GM19043 (cell line): ENCODE measurements around the gene L3MBTL4.
"Not testable (repeated sequence)": the region's sequence is repeated elsewhere in the genome, so short reads cannot be mapped to it uniquely, and the experiment has no call there.

ENCODE experiments used
- ATAC-seq: cut with Tn5 transposase; IDR thresholded peaks from one replicate; pipeline ENCODE4 v1.9.1; 2021; ENCODE audit warnings: low read depth; ENCODE audit not compliant: unreplicated experiment

L3MBTL4 gene

DNA sequence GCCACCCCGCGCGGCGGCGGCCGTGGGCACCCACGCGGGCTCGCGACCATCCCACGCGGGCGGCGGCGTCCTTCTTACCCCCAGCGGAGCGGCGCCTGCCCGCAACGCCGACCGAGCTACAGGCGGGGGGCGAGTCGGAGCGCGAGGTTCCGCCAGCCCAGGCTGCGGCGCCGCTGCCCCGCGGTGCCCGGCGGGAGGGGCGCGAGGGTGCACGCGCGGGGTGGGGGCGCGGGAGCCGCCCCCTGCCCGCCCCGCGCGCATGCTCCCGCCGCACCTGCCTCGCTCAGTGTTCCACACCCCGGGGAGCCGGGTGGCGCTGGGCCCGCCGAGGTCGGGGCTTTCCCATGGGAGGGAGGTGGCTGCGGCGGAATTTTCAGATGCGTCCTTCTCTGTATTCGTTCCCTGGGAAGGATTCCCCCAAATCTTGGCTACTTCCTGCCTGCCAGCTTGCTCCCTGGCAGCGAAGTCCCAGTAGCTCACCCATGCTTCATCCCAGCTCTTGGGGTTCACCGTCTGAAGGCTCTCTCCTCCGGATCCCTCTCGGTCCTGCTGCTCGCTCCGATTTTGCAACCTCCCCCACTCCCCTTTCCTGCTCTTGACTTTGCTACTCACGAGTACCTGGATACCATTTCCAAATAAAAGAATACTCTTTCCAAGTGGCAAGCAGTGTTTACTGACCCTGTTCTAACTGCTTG lies at the start of gene L3MBTL4:
L3MBTL4 (minus strand) TSS at position 189 of the 695 bp plus-strand sequence. CDS start 103,286 bp downstream, outside the sequence.
- ATAC-seq = peak; percentile 46

- ATAC-seq = no peak
Observed at GRCh38 chr18:6452194-6452593, 37.5 kb upstream of the L3MBTL4 start.

DNA sequence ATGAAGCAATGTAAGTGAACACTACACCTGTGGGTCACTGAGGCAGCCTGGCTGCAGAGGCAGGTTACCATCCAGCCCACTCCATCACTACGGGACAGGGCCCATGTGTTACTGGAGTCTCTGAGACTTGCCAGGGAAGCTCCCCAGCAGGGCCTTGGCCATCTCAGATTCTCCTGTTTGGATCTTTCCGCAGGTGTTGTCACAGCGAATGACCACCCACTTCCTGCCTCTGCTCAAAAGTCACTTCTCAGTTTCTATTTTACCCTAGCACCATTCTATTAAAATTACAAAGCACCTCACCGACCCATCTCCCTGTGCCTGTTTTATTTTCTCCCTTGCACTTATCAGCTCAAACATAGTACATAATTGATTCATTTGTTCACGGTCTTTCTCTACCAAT lies 34.5 kb upstream of the L3MBTL4 start:
- ATAC-seq = no peak

- no peak for ATAC-seq
Observed at GRCh38 chr18:6444466-6445228, 29.9 kb upstream of the L3MBTL4 start.

DNA sequence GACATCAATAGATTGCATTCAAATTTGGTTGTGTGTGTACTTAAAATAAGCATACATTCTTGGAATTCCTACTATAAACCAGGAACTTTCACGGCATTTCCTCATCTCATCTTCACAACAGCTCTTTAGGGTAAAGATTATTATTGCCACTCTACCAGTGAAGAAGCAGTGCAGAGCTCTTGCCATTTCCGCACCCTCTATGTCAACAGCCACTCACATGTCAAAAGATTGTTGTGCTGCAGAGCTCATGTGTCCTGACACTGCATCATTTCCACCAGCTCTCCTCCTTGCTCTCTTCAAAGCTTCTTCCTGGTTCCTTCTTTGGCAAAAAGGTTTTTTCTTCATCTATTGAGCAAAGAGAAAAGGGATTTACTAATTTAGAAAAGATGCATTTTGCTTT lies 26.5 kb upstream of the L3MBTL4 start:
- ATAC-seq = no peak

DNA sequence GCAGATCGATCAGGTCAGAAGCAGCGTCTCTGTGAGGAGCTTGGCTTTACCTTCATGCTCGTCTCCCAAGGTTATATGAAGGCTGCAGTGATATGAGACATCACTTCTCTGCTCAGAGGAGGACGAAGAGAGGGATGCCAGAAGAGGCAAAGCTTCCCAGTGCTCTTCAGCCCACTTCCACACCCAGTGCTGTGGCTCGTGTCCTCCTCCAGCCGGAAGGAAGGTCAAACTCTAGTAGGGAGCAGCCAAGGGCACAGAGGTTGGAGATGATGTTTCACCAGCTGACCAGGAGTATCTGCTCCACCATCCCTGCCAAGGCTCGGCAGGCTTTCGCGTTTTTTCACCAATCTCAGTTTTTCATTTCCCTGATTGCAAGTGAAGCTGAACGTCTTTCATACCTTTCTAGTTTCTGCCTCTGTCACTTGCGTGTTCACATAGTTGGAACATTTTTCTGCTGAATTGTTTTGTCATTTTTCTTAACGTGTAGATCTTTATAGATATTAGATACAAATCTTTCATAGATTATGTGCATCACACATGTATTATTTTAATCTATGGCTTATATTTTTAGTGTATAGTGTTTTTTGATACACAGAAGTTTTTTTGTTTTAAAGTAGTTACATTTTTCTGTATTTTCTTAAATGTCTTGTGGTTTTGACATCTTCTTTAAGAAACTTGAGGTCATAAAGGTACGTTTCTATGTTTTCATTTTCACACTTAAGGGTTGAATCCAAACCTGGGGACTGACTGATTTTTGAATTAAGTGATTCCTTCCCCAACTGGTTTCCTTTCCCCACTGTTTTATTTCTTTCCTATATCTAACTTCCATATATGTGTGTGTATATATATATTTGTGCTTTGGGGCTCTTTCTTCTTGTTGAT lies 23.5 kb upstream of the L3MBTL4 start:
- no peak for ATAC-seq

DNA sequence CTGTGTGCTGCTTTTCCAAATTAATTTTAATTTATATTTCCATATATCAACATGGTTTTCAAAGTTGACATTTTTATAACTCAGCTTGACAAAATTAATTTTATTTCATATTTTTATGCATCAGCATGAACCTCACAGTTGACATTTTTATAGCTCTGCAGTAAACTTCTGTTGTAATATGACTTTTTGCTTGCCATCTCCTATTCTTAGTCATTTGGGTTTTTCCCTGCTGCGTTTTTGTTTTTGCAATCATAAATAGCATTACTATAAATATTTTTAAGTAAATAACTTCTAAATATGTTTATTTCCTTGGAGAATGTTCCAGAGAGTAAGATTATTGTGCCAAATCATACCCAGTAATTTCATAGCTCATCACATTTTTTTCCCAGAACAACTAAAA lies 21.0 kb upstream of the L3MBTL4 start:
- no peak for ATAC-seq

GRCh38 chr18:6434987-6435709 lies 20.4 kb upstream of the L3MBTL4 start:
- no peak for ATAC-seq

DNA sequence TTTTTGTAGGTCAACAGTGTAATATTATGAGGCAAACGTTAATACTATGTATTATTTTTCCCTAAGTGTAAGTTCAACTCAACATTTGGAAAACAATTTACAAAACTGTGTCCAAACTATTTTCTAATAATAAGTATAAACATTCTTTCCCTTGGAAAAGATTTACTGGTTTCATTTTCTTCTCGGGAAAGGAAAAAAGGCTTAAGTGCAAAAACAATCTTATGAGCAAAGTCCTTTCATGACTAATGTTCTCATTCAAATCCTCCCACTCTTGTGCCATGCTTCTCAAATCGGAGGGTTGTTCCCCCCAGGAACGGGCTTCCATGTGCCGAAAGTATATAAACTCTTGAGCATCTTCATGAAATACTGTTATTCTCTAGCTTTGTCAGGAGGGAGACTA lies 19.8 kb upstream of the L3MBTL4 start:
- ATAC-seq = no peak

GRCh38 chr18:6431659-6432318 lies 17.1 kb upstream of the L3MBTL4 start:
- no peak for ATAC-seq

DNA sequence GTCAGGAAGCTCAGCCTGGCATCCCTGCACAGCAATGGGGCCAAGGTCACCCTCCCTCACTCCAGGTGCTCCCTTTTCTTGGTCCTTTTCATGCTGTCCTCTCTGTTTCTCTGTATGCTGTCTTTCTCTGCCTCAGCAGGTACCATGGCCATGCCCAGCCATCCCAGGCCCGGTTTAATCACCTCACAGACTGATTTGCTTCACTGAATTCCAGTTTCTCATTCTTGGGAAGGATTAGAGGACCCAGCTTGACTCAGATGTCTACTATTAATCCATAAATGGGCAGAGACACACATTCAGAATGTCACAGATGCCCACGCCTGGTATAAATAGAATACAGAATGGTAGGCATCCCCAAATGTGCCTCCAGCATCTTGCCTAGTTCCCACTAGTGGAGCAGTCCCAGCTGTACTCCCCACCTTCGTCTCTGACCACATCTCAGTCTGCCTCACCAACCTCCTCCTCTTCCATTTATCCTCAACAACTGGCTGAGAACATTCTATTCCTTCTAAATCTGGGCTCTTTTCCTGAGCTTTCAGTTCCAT lies 14.2 kb upstream of the L3MBTL4 start:
- no peak for ATAC-seq

DNA sequence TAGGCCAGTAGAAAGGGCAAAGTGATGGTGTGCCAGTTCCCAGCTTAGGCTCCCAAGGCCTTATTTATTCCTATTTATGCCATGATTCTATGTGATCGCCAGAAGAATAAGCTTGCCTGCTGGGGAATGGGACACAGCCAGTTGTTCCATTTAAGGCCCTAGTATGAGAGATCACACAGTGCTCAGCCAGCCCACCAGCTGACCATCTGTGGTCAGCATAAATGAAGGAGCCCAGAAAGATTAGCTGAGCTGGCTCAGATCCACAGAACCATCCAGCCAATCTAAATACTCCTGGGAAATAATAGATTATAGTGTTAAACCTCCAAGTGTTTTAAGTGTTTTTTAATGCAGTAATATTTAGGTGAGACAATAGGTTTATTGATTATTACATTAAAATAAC lies 12.6 kb upstream of the L3MBTL4 start:
- no peak for ATAC-seq

- no peak for ATAC-seq
Observed at GRCh38 chr18:6423289-6423688, 8.6 kb upstream of the L3MBTL4 start.

- peak; percentile 81 for ATAC-seq
Observed at GRCh38 chr18:6414118-6414722, 491 bp downstream of the L3MBTL4 start.

GRCh38 chr18:6413579-6414117 lies 1.1 kb downstream of the L3MBTL4 start:
- ATAC-seq = no peak

DNA sequence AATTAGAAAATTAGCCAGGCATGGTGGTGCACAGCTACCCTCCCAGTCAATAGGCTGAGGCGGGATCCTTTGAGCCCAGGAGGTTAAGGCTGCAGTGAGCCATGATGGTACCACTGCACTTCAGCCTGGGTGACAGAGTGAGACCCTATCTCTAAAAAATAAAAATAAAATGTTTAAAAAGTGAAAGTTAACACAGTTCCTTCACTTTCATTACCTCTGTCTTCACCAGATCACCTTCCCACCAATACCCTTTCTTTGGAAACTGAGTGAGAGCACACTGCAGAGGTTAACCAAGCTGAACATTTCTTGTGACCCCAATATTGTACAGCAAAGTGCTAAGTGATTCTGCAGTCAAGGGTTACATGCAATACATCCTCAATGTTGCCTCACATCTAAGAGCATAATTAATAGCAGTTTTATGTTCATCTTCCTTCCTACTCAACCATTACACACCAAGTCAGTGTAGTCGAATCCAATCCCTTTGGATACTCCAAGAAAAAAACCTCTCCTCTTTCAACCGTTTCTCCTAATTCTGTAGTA lies 1.7 kb downstream of the L3MBTL4 start:
- no peak for ATAC-seq

- ATAC-seq = no peak
Observed at GRCh38 chr18:6411382-6411781, 3.3 kb downstream of the L3MBTL4 start.

DNA sequence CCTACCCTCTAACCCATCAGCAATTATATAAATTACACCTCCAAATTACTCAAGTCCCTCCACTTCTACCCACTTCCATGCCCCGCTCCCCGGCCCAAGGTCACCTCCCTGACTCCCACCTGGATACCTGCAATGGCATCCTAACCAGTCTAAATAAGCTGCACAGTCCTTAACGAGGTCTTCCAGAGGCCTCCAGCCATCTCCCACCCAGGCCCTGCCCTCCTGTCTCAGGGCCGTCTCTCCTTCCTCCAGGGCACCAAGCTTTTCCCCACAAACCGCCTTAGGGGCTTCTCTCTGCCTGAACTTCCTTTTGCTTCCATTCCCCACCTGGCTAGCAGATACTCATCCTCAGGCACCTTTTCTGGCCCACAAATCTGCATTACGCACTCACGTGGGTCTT lies 4.8 kb downstream of the L3MBTL4 start:
- no peak for ATAC-seq

DNA sequence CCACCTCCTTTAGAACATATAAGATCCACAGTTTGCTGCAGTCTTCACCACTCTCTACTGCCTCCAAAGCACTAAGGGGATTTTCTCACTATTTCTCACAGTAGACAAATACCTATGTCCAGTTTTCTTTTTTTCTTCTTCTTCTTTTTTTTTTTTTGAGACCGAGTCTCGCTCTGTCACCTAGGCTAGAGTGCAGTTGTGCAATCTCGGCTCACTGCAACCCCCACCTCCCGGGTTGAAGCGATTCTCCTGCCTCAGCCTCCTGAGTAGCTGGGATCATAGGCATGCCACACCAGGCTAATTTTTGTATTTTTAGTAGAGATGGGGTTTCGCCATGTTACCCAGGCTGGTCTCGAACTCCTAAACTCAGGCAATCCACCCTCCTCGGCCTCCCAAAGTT lies 6.2 kb downstream of the L3MBTL4 start:
- ATAC-seq = not testable (repeated sequence)
